Heart right ventricle (tissue), 16 donors: ENCODE data around the gene GCA. TPM values are rescaled to one million over a fixed set of nuclear protein-coding genes. Genes with fewer than 3 reads are reported as not detected.

Source experiments
- ATAC-seq, 8 donors: fragments of 200-7000 bp; cut with Tn5 transposase; one replicate each; pipeline ENCODE4 v1.9.1; 2020; ENCODE audit warnings: mild to moderate bottlenecking in 8 of 8, moderate library complexity in 8 of 8, moderate number of reproducible peaks in 1 of 8
- DNase-seq, 2 donors: peaks; one replicate each; pipeline ENCODE4 v3.0.0-alpha.2; 2020
- H3K27ac ChIP-seq, 10 donors: fragments of 200-600 bp; sonication (generic) in 2 of 10; one replicate each; pipeline versions ENCODE4 v1.5.0 to v1.8.0; 2020 to 2022; ENCODE audit warnings: mild to moderate bottlenecking in 3 of 10
- H3K27me3 ChIP-seq, 7 donors: fragments of 200-600 bp; one replicate each; pipeline ENCODE4 v1.8.0; 2021 to 2022; ENCODE audit warnings: mild to moderate bottlenecking in 2 of 7
- H3K36me3 ChIP-seq, 9 donors: fragments of 200-600 bp; sonication (generic) in 1 of 9; one replicate each; pipeline versions ENCODE4 v1.5.0 to v1.8.0; 2020 to 2022; ENCODE audit warnings: mild to moderate bottlenecking in 2 of 9
- H3K4me1 ChIP-seq, 9 donors: fragments of 200-600 bp; sonication (generic) in 1 of 9; one replicate each; pipeline versions ENCODE4 v1.5.0 to v1.8.0; 2020 to 2022; ENCODE audit warnings: mild to moderate bottlenecking in 4 of 9
- H3K4me3 ChIP-seq, 10 donors: fragments of 200-600 bp; sonication (generic) in 2 of 10; one replicate each; pipeline versions ENCODE4 v1.5.0 to v1.8.0; 2020 to 2022; ENCODE audit warnings: mild to moderate bottlenecking in 7 of 10, moderate library complexity in 2 of 10
- H3K9me3 ChIP-seq, 11 donors: fragments of 200-600 bp in 10 of 11; sonication (generic) in 2 of 11; one replicate each; pipeline versions ENCODE4 v1.5.0 to v1.8.0; 2013 to 2022; ENCODE audit warnings: mild to moderate bottlenecking in 2 of 11, control low read depth in 1 of 11, moderate library complexity in 1 of 11
- CTCF ChIP-seq, 9 donors: fragments of 200-600 bp; sonication (generic) in 2 of 9; IDR thresholded peaks; one replicate each; pipeline versions ENCODE4 v1.5.0 to v1.8.0; 2021 to 2022; ENCODE audit warnings: antibody characterized with exemption in 9 of 9, mild to moderate bottlenecking in 5 of 9, moderate library complexity in 1 of 9
- WGBS, 2 donors: extraction: QIAGEN DNeasy Blood & Tissue Kit; methylation state at CpG; one replicate each; pipeline ENCODE4 v1.1.7; 2013; ENCODE audit warnings: inconsistent platforms in 1 of 2; 5-methylcytosine and 5-hydroxymethylcytosine counted together
- intact Hi-C, 10 donors: fragments of 100-400 bp; cut with DNase I; formaldehyde crosslinking; loops; one replicate each; pipeline versions ENCODE4 v1.11.1 to v1.14.2; 2022
- polyA plus RNA-seq, 2 donors: library from polyadenylated mRNA; stranded (reverse); fragments of 200-250 nt; gene quantifications; one replicate each; pipeline ENCODE4 v1.2.3, GENCODE V29; 2013
- total RNA-seq, 10 donors: library from RNA; stranded (reverse); fragmentation: NEBNext Ultra II Directional in 3 of 10; extraction: Animal tissue kit (Norgen Biotek cat#: 25700) in 3 of 10; gene quantifications; one replicate each; pipeline versions ENCODE4 v1.2.1 to v1.2.4, GENCODE V29; 2021 to 2023
- donor health status: Arrhythmogenic right ventricular cardiomyopathy.
- donor health status: ischemic (EF 13 %, LVEDD 7.1; RV severe dilation, severe dysfunction).
- donor health status: healthy with polysubstance abuse.
- donor health status: DM: no; HTN: yes; CAD: no.
- donor health status: DM: no; HTN: no; CAD: no.
- donor health status: ischemic (EF 25% LVEDD 6.9; RV normal size, moderate dysfunction).
- donor health status: ischemic (EF 25% LVEDD 5.7; RV mildly dilated, moderate dysfunction).
- donor health status: healthy.
- donor health status: DM: yes; HTN: yes; CAD: no.
- donor health status: Ischemic cardiomyopathy.
- donor health status: ischemic (EF 35%, LVEDD 5.7; RV mildly dilated, moderate dysfunction).
- donor health status: nonischemic (EF 11% LVEDD 7.7; RV severe dilation, severe dysfunction).
- donor health status: DM: yes; HTN: yes; CAD: no.
- donor health status: PGD.
- donor health status: ischemic (EF 29% LVEDD 5.4; RV normal size, mild dysfunction).
- donor health status: nonischemic (EF 23%, LVEDD 6.1; RV moderate dilation, normal function).

GCA gene
- total and polyA plus RNA-seq, 12 donors: 3.1 to 19.4 (median 6.9) TPM

- Histone ChIP-seq H3K36me3 (no peaks in the 10 kb centered on the region), H3K4me1 (peaks cover 0 to 7% (median 0%) of the 10 kb centered on the region in 9 donors), H3K9me3 (no peaks in the 10 kb centered on the region), H3K4me3 (no peak overlapping the region), H3K27me3 (no peaks in the 10 kb centered on the region), H3K27ac (no peak overlapping the region)
- TF ChIP-seq CTCF (IDR thresholded peaks at IDR 0.05): no peak
- intact Hi-C loops: no loop called here
- WGBS, 2 donors: 82 to 91% methylated on average over 12 of the region's 12 CpGs
- no peak for ATAC-seq
- no peak for DNase-seq
Measured at GRCh38 chr2:162328424-162329157, 15.3 kb upstream of the GCA start.

GRCh38 chr2:162330881-162331280 is 13.1 kb upstream of the GCA start:
- no peaks in the 10 kb centered on the region for H3K36me3 ChIP-seq
- ATAC-seq (no peak), DNase-seq (no peak)
- H3K4me3 ChIP-seq: no peak overlapping the region
- H3K27ac ChIP-seq: no peak overlapping the region
- intact Hi-C loops: no loop called here
- WGBS, 2 donors: 97 to 100% methylated on average over 1 of the region's 1 CpG
- H3K9me3 ChIP-seq: no peaks in the 10 kb centered on the region
- H3K4me1 ChIP-seq: peaks cover 0 to 7% (median 0%) of the 10 kb centered on the region in 9 donors
- TF ChIP-seq CTCF (IDR thresholded peaks at IDR 0.05): no peak
- no peaks in the 10 kb centered on the region for H3K27me3 ChIP-seq

- 37 to 47% methylated on average over 3 of the region's 3 CpGs for WGBS, 2 donors
- peak in 6 of 9 donors; percentile 14 to 53 (median 26) for TF ChIP-seq CTCF (IDR thresholded peaks at IDR 0.05)
- Histone ChIP-seq H3K27ac (no peak overlapping the region), H3K36me3 (peaks cover 0 to 5% (median 0%) of the 10 kb centered on the region in 9 donors), H3K27me3 (no peaks in the 10 kb centered on the region), H3K4me1 (peaks cover 0 to 1% (median 0%) of the 10 kb centered on the region in 9 donors), H3K4me3 (no peak overlapping the region), H3K9me3 (no peaks in the 10 kb centered on the region)
- no peak for ATAC-seq
- intact Hi-C loops: no loop called here
- DNase-seq: no peak
Measured at GRCh38 chr2:162333968-162334367, 10.0 kb upstream of the GCA start.

- Histone ChIP-seq H3K36me3 (peaks cover 0 to 5% (median 0%) of the 10 kb centered on the region in 9 donors), H3K4me1 (peaks cover 0 to 16% (median 0%) of the 10 kb centered on the region in 9 donors), H3K27me3 (no peaks in the 10 kb centered on the region), H3K9me3 (no peaks in the 10 kb centered on the region), H3K4me3 (no peak overlapping the region), H3K27ac (no peak overlapping the region)
- no peak for ATAC-seq
- intact Hi-C loops: no loop called here
- TF ChIP-seq CTCF (IDR thresholded peaks at IDR 0.05): no peak
- DNase-seq: no peak
- WGBS, 2 donors: 83% methylated on average over 2 of the region's 2 CpGs
Measured at GRCh38 chr2:162337868-162338267, 6.1 kb upstream of the GCA start.
